GM19025 (cell line): Measurements from ENCODE around the gene CNOT1.
"Not testable (repeated sequence)": the region's sequence is repeated elsewhere in the genome, so short reads cannot be mapped to it uniquely, and the experiment has no call there.

Experiments
- ATAC-seq: cut with Tn5 transposase; IDR thresholded peaks from one replicate; pipeline ENCODE4 v1.9.1; 2021; ENCODE audit warnings: mild to moderate bottlenecking, low read depth, moderate library complexity; ENCODE audit not compliant: unreplicated experiment

CNOT1 gene

GRCh38 chr16:58629733-58630640 is at the start of gene CNOT1:
Gene CNOT1 (minus strand): TSS chr16:58629826. CDS start chr16:58599337, 30,489 bp downstream.
- ATAC-seq, result peak; percentile 81

- no peak for ATAC-seq
Observed at GRCh38 chr16:58678716-58679115, 49.1 kb upstream of the CNOT1 start.

GRCh38 chr16:58678269-58678668 is 48.6 kb upstream of the CNOT1 start:
- ATAC-seq, result no peak

GRCh38 chr16:58670946-58671583 is 41.4 kb upstream of the CNOT1 start:
- ATAC-seq, result no peak

GRCh38 chr16:58670177-58670576 is 40.6 kb upstream of the CNOT1 start:
- ATAC-seq, result no peak

- ATAC-seq, result no peak
Observed at GRCh38 chr16:58665200-58665599, 35.6 kb upstream of the CNOT1 start.

GRCh38 chr16:58661199-58661830 is 31.7 kb upstream of the CNOT1 start:
- peak; percentile 91 for ATAC-seq

GRCh38 chr16:58659911-58660310 is 30.3 kb upstream of the CNOT1 start:
- ATAC-seq, result not testable (repeated sequence)

- ATAC-seq, result no peak
Observed at GRCh38 chr16:58658796-58659211, 29.2 kb upstream of the CNOT1 start.

GRCh38 chr16:58656899-58657298 is 27.3 kb upstream of the CNOT1 start:
- no peak for ATAC-seq

GRCh38 chr16:58655215-58655596 is 25.6 kb upstream of the CNOT1 start:
- ATAC-seq, result no peak

- ATAC-seq, result no peak
Observed at GRCh38 chr16:58654560-58655214, 25.1 kb upstream of the CNOT1 start.

GRCh38 chr16:58652741-58653140 is 23.1 kb upstream of the CNOT1 start:
- ATAC-seq, result no peak

GRCh38 chr16:58651965-58652348 is 22.3 kb upstream of the CNOT1 start:
- no peak for ATAC-seq

- ATAC-seq, result no peak
Observed at GRCh38 chr16:58649707-58650106, 20.1 kb upstream of the CNOT1 start.

GRCh38 chr16:58647107-58647506 is 17.5 kb upstream of the CNOT1 start:
- ATAC-seq, result no peak

- no peak for ATAC-seq
Observed at GRCh38 chr16:58644765-58645487, 15.3 kb upstream of the CNOT1 start.

- no peak for ATAC-seq
Observed at GRCh38 chr16:58644108-58644507, 14.5 kb upstream of the CNOT1 start.

- no peak for ATAC-seq
Observed at GRCh38 chr16:58640949-58641348, 11.3 kb upstream of the CNOT1 start.

- ATAC-seq, result no peak
Observed at GRCh38 chr16:58639836-58640235, 10.2 kb upstream of the CNOT1 start.
